ENCODE results near the gene OR5D14.

DNA sequence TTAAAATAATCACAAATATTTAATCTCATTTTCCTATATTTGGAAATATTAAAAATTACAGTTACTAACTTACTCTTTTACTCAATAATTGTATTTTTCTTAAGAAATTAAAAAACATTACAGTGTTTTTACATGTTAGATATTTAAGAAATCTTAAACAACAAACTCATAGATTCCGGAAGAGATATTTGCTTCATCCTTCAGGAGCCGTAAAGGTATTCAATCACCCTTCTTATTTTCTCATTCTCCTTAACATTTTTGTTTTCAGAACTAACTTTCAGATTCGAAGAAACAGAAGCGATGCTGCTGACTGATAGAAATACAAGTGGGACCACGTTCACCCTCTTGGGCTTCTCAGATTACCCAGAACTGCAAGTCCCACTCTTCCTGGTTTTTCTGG, 24.0 kb downstream of the OR5D14 start, which contains the start of gene OR5D18:
- no peak for TF ChIP-seq POLR2A (IDR thresholded peaks at IDR 0.05)
- TF ChIP-seq, protein P1, sequence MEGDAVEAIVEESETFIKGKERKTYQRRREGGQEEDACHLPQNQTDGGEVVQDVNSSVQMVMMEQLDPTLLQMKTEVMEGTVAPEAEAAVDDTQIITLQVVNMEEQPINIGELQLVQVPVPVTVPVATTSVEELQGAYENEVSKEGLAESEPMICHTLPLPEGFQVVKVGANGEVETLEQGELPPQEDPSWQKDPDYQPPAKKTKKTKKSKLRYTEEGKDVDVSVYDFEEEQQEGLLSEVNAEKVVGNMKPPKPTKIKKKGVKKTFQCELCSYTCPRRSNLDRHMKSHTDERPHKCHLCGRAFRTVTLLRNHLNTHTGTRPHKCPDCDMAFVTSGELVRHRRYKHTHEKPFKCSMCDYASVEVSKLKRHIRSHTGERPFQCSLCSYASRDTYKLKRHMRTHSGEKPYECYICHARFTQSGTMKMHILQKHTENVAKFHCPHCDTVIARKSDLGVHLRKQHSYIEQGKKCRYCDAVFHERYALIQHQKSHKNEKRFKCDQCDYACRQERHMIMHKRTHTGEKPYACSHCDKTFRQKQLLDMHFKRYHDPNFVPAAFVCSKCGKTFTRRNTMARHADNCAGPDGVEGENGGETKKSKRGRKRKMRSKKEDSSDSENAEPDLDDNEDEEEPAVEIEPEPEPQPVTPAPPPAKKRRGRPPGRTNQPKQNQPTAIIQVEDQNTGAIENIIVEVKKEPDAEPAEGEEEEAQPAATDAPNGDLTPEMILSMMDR (IDR thresholded peaks at IDR 0.05): no peak

Data from lower leg skin (tissue), 3 donors.